GM12875 (cell line): ENCODE data around the gene SCGB1D2.
A peak's percentile ranks its signal among the peaks of the same experiment; 100 is the strongest.
"Not testable (repeated sequence)": the region's sequence is repeated elsewhere in the genome, so short reads cannot be mapped to it uniquely, and the experiment has no call there.

Source experiments
- H3K4me3 ChIP-seq: one replicate; pipeline ENCODE4 v1.5.1; 2011; ENCODE audit warnings: low read depth, low read length, control low read depth
- CTCF ChIP-seq: IDR thresholded peaks from 2 replicates; pipeline ENCODE4 v1.5.1; 2011; ENCODE audit warnings: low read depth, mild to moderate bottlenecking, control low read depth, inconsistent platforms, low read length, moderate library complexity, borderline replicate concordance; ENCODE audit not compliant: insufficient read depth

The SCGB1D2 gene

GRCh38 chr11:62205441-62205840, 36.6 kb upstream of the SCGB1D2 start:
- H3K4me3 ChIP-seq: no peak overlapping the region
- no peak for TF ChIP-seq CTCF

DNA sequence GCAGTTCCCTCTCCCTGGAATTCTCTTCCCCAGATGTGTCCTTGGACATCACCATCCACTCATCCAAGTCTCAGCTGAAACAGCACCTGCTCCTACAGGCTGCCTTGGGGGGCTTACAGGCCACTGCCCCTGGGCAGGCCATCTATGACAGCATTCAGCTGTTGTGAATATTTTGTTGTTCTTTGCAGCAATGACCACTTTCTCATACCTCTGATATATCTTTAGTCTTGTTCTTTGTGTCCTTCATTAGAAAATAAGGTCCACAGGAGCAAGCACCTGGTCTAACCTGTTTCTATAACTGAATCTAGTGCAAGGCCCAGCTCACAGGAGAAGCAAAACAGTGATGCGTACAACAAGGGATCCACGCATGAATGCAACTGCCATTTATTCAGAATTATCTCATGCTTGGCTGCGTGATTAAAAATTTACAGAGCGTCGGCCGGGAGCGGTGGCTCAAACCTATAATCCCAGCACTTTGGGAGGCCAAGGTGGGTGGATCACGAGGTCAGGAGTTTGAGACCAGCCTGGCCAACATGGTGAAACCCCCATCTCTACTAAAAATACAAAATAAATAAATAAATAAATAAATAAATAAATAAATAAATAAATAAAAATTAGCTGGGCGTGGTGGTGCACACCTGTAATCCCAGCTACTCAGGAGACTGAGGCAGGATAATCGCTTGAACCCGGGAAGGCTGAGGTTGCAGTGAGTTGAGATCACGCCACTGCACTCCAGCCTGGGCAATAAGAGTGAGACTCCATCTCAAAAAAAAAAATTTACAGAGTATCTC, 35.6 kb upstream of the SCGB1D2 start:
- not testable (repeated sequence) for H3K4me3 ChIP-seq

GRCh38 chr11:62208785-62209144, 33.3 kb upstream of the SCGB1D2 start:
- H3K4me3 ChIP-seq: no peak overlapping the region
- no peak for TF ChIP-seq CTCF

- peak; percentile 34; the same call in 1 of the 2 replicates for TF ChIP-seq CTCF
- no peak overlapping the region for H3K4me3 ChIP-seq
Measured at GRCh38 chr11:62217191-62217748, 24.8 kb upstream of the SCGB1D2 start.

- TF ChIP-seq CTCF: no peak
- no peak overlapping the region for H3K4me3 ChIP-seq
Measured at GRCh38 chr11:62221498-62221897, 20.5 kb upstream of the SCGB1D2 start.

DNA sequence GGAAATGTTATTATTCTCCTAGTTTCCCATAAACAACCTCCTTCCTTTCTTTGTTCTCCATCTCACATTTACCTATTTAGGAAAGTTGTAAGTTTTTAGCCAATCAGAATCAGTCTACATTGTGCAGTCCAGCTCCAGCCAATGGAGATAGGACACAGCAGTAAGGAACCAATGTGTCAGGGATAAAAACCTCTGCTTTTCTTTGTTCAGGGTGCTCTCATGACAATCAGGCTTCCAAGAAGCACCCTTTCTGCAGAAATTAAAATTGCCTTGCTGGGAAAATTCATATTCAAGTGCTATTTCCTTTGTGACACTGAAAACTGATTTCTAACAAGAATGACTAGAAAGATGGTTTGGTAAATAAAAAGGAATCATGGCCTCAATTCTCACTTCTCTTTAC, 18.9 kb upstream of the SCGB1D2 start:
- H3K4me3 ChIP-seq: no peak overlapping the region
- no peak for TF ChIP-seq CTCF

- H3K4me3 ChIP-seq: no peak overlapping the region
- TF ChIP-seq CTCF: no peak
Measured at GRCh38 chr11:62233730-62234129, 8.3 kb upstream of the SCGB1D2 start.
